GM12878 (cell line): ENCODE data around the gene CHD5. TPM values are rescaled to one million over a fixed set of nuclear protein-coding genes. Genes with fewer than 3 reads are reported as not detected.

Experiments
- ATAC-seq: fragments of 200-7000 bp; cut with Tn5 transposase; 3 replicates; pipeline ENCODE4 v1.9.1; 2020; ENCODE audit warnings: mild to moderate bottlenecking, moderate library complexity
- BruUV-seq: library from RNA; stranded (reverse); fragments of 400-500 nt; replicated peaks from 2 replicates; lab custom pipeline; 2021; lab: Mats Ljungman, UMichigan
- CTCF ChIA-PET: fragments of 300-600 bp; sonication (Branson Sonifier 250); formaldehyde crosslinking; extraction: SDS; loops from one replicate; lab custom pipeline; 2021; ENCODE audit warnings: inconsistent platforms; lab: Yijun Ruan, JAX
- POLR2A ChIA-PET: fragments of 350-600 bp; formaldehyde crosslinking; extraction: SDS; loops from one replicate; lab custom pipeline; 2021; ENCODE audit warnings: inconsistent platforms; lab: Charles Lee
- RAD21 ChIA-PET: fragments of 300-600 bp; sonication (Branson Sonifier 250); formaldehyde crosslinking; loops from one replicate; lab custom pipeline; 2023; ENCODE audit warnings: antibody characterized with exemption; ENCODE audit not compliant: unreplicated experiment; lab: Charles Lee
- SMC1A ChIA-PET: fragments of 300-600 bp; sonication (Branson Sonifier 250); formaldehyde crosslinking; loops from one replicate; lab custom pipeline; 2023; ENCODE audit not compliant: unreplicated experiment, uncharacterized antibody; lab: Charles Lee
- DNase-seq: peaks from one replicate; pipeline ENCODE4 v3.0.0-alpha.2; 2011; ENCODE audit warnings: low read depth, low spot score
- FAIRE-seq: peaks from 3 replicates; lab custom pipeline; 2011; peaks lifted over from hg19 to GRCh38; lab: Jason Lieb, UNC
- H2AFZ ChIP-seq: 2 replicates; pipeline ENCODE4 v1.6.0; 2011; ENCODE audit warnings: low read depth, low read length, control low read depth; ENCODE audit not compliant: control insufficient read depth
- H3K27ac ChIP-seq: 2 replicates; pipeline ENCODE4 v1.5.1; 2011; ENCODE audit warnings: control low read depth; ENCODE audit not compliant: control insufficient read depth, insufficient read depth
- H3K27me3 ChIP-seq, 2 experiments: replicated peaks in 1 of 2; 2 replicates each; pipeline versions ENCODE4 v1.6.0 to v1.6.1; 2011; ENCODE audit warnings: low read length in 1 of 2; ENCODE audit not compliant: control insufficient read depth in 2 of 2, insufficient read depth in 2 of 2
- H3K36me3 ChIP-seq, 2 experiments: 2 replicates each; pipeline ENCODE4 v1.5.1; 2011; ENCODE audit warnings: low read length in 1 of 2; ENCODE audit not compliant: control insufficient read depth in 2 of 2, insufficient read depth in 2 of 2
- H3K4me1 ChIP-seq: 2 replicates; pipeline ENCODE4 v1.6.1; 2011; ENCODE audit warnings: mild to moderate bottlenecking, low read length, moderate library complexity, mixed read lengths; ENCODE audit not compliant: control insufficient read depth, insufficient read depth
- H3K4me2 ChIP-seq: 2 replicates; pipeline ENCODE4 v1.6.0; 2011; ENCODE audit warnings: control low read depth; ENCODE audit not compliant: control insufficient read depth, insufficient read depth
- H3K4me3 ChIP-seq: fragments of 200-600 bp; sonication (generic); 2 replicates; pipeline ENCODE4 v1.5.1; 2016
- H3K79me2 ChIP-seq: 2 replicates; pipeline ENCODE4 v1.6.0; 2011; ENCODE audit warnings: low read length; ENCODE audit not compliant: control insufficient read depth, insufficient read depth
- H3K9ac ChIP-seq: 2 replicates; pipeline ENCODE4 v1.8.0; 2011; ENCODE audit warnings: low read length, control low read depth, mixed read lengths; ENCODE audit not compliant: control insufficient read depth, insufficient read depth
- H3K9me3 ChIP-seq: replicated peaks from 3 replicates; pipeline ENCODE4 v1.5.1; 2011; ENCODE audit warnings: mild to moderate bottlenecking, low read length; ENCODE audit not compliant: control insufficient read depth, insufficient read depth
- H4K20me1 ChIP-seq: 2 replicates; pipeline ENCODE4 v1.6.0; 2011; ENCODE audit not compliant: control insufficient read depth, insufficient read depth
- ATF2 ChIP-seq: IDR thresholded peaks from 2 replicates; pipeline ENCODE4 v1.6.1; 2012; ENCODE audit warnings: low read length, inconsistent platforms
- BHLHE40 ChIP-seq, 2 experiments: fragments of 450-650 bp in 1 of 2; IDR thresholded peaks; 2 replicates each; pipeline ENCODE4 v1.6.1; 2011 to 2017; ENCODE audit warnings: low read depth in 2 of 2, borderline replicate concordance in 1 of 2, improper control_type of control experiment in 1 of 2, low read length in 1 of 2, mild to moderate bottlenecking in 1 of 2
- JUND ChIP-seq: IDR thresholded peaks from 2 replicates; pipeline ENCODE4 v1.6.1; 2012; ENCODE audit warnings: low read depth, mild to moderate bottlenecking, low read length, improper control_type of control experiment, moderate library complexity
- LARP7 ChIP-seq: fragments of 450-650 bp; IDR thresholded peaks from 2 replicates; pipeline ENCODE4 v1.6.1; 2017; ENCODE audit warnings: mild to moderate bottlenecking
- NFIC ChIP-seq: IDR thresholded peaks from 2 replicates; pipeline ENCODE4 v1.6.1; 2012; ENCODE audit warnings: low read depth, mild to moderate bottlenecking, inconsistent platforms, low read length, moderate library complexity
- NFXL1 ChIP-seq: fragments of 450-650 bp; IDR thresholded peaks from 2 replicates; pipeline ENCODE4 v1.6.1; 2017; ENCODE audit warnings: antibody characterized with exemption, mild to moderate bottlenecking, borderline replicate concordance
- PAX8 ChIP-seq: fragments of 450-650 bp; IDR thresholded peaks from 2 replicates; pipeline ENCODE4 v1.6.1; 2017; ENCODE audit warnings: mild to moderate bottlenecking, moderate library complexity
- POLR2AphosphoS5 ChIP-seq: IDR thresholded peaks from 2 replicates; pipeline ENCODE4 v1.6.1; 2011; ENCODE audit warnings: mild to moderate bottlenecking, low read length, inconsistent platforms
- POU2F2 ChIP-seq: IDR thresholded peaks from 3 replicates; pipeline ENCODE4 v1.6.1; 2011; ENCODE audit warnings: low read depth, mild to moderate bottlenecking, low read length, borderline replicate concordance
- SIX5 ChIP-seq: IDR thresholded peaks from 2 replicates; pipeline ENCODE4 v1.6.1; 2011; ENCODE audit warnings: mild to moderate bottlenecking, low read depth, low read length, moderate library complexity; ENCODE audit not compliant: severe bottlenecking
- SKIL ChIP-seq: fragments of 450-650 bp; IDR thresholded peaks from 2 replicates; pipeline ENCODE4 v1.6.1; 2017; ENCODE audit warnings: mild to moderate bottlenecking, low read depth, inconsistent platforms; ENCODE audit not compliant: poor library complexity, severe bottlenecking
- SP1 ChIP-seq: IDR thresholded peaks from one replicate; pipeline ENCODE4 v1.6.1; 2011; ENCODE audit warnings: low read depth, low read length
- TARDBP ChIP-seq: IDR thresholded peaks from 2 replicates; pipeline ENCODE4 v1.6.1; 2016; ENCODE audit warnings: borderline replicate concordance
- TCF12 ChIP-seq: IDR thresholded peaks from 2 replicates; pipeline ENCODE4 v1.6.1; 2011; ENCODE audit warnings: low read depth, mild to moderate bottlenecking, low read length
- ZBED1 ChIP-seq: IDR thresholded peaks from 2 replicates; pipeline ENCODE4 v1.6.1; 2016; ENCODE audit warnings: borderline replicate concordance
- WGBS: methylation state at CpG from one replicate; pipeline ENCODE4 v1.1.6; 2016; ENCODE audit warnings: low lambda C conversion rate; ENCODE audit not compliant: insufficient replicate concordance, insufficient coverage; ENCODE audit errors: missing lambda C conversion rate; 5-methylcytosine and 5-hydroxymethylcytosine counted together
- in situ Hi-C: fragments of 300-500 bp; cut with MboI; formaldehyde crosslinking; loops from 9 replicates; pipeline ENCODE4 v1.14.3; 2018; ENCODE audit warnings: mixed read lengths
- intact Hi-C: fragments of 100-400 bp; cut with micrococcal nuclease; formaldehyde crosslinking; loops from one replicate; pipeline ENCODE4 v1.14.2; 2022; ENCODE audit not compliant: unreplicated experiment
- polyA plus RNA-seq, 11 experiments: library from polyadenylated mRNA; depleted of rRNA in 4 of 11; unstranded in 6 of 11; stranded (reverse) in 5 of 11; fragments of >200 nt; fragmentation: Nextera tagmentation in 4 of 11; fragmentation: Illumina TruSeq in 1 of 11; extraction: Ambion mirVana in 4 of 11; extraction: Trizol in 1 of 11; gene quantifications; 1 replicate in 1 of 11; 2 replicates in 10 of 11; pipeline versions ENCODE4 v1.2.1 to v1.2.3, GENCODE V29; 2011 to 2016; ENCODE audit warnings: inconsistent platforms in 2 of 11, missing spikeins in 2 of 11, low read depth in 1 of 11
- total RNA-seq, 4 experiments: library from RNA; depleted of rRNA in 3 of 4; stranded (reverse); fragments of >200 nt in 3 of 4; fragmentation: Illumina TruSeq in 1 of 4; extraction: Trizol in 1 of 4; gene quantifications; 2 replicates each; pipeline versions ENCODE4 v1.2.1 to v1.2.3, GENCODE V29; 2013 to 2021

CHD5 gene
- total and polyA plus RNA-seq, 10 of the 15 experiments (the other 5 are each of a cell fraction or from before 2014, with no cell fraction given), result 0.03 to 0.49 (median 0.13) TPM; not detected in 3

- no peak for ATAC-seq
- no peak for FAIRE-seq
- intact Hi-C loops, result loop anchor here (5.0 kb wide), 1 partner anchor 51 kb away; no protein-coding TSS in a partner anchor
- H3K79me2 ChIP-seq, result no peaks in the 10 kb centered on the region
- H3K36me3 ChIP-seq, result no peaks in the 10 kb centered on the region
- SMC1A ChIA-PET, result no interaction called here
- DNase-seq, result no peak
- H3K4me1 ChIP-seq, result no peaks in the 10 kb centered on the region
- RAD21 ChIA-PET, result no interaction called here
- H3K9me3 ChIP-seq, result no peaks in the 10 kb centered on the region
- H2AFZ ChIP-seq, result no peak overlapping the region
- POLR2A ChIA-PET, result no interaction called here
- CTCF ChIA-PET, result interaction anchor here (0.8 kb wide), 1 partner anchor 11 kb away, joined by 3 read pairs; no protein-coding TSS in a partner anchor
- BruUV-seq, result no TSS peak
- H4K20me1 ChIP-seq, result no peaks in the 10 kb centered on the region
- in situ Hi-C loops, result no loop called here
- no peak overlapping the region for H3K4me3 ChIP-seq
- H3K27ac ChIP-seq, result no peak overlapping the region
- no peak overlapping the region for H3K4me2 ChIP-seq
- no peak overlapping the region for H3K9ac ChIP-seq
- TF ChIP-seq TARDBP, result no peak
- no peak for TF ChIP-seq SP1
- WGBS, result 0% methylated on average over 1 of the region's 1 CpG
- H3K27me3 ChIP-seq, result no peaks in the 10 kb centered on the region
Observed at GRCh38 chr1:6116137-6116536, 64.0 kb downstream of the CHD5 start.

- no peaks in the 10 kb centered on the region for H3K9me3 ChIP-seq
- H2AFZ ChIP-seq, result no peak overlapping the region
- no peaks in the 10 kb centered on the region for H3K27me3 ChIP-seq
- no peaks in the 10 kb centered on the region for H3K79me2 ChIP-seq
- SMC1A ChIA-PET, result no interaction called here
- BruUV-seq, result no TSS peak
- POLR2A ChIA-PET, result no interaction called here
- no peaks in the 10 kb centered on the region for H3K36me3 ChIP-seq
- H3K4me2 ChIP-seq, result no peak overlapping the region
- H4K20me1 ChIP-seq, result no peaks in the 10 kb centered on the region
- RAD21 ChIA-PET, result interaction anchor here (0.9 kb wide), 1 partner anchor 39 kb away, joined by 3 read pairs; no protein-coding TSS in a partner anchor
- no peak for ATAC-seq
- no peak overlapping the region for H3K9ac ChIP-seq
- no peak for FAIRE-seq
- H3K4me3 ChIP-seq, result no peak overlapping the region
- WGBS, result 42% methylated on average over 14 of the region's 14 CpGs
- no peak overlapping the region for H3K27ac ChIP-seq
- DNase-seq, result no peak
- in situ Hi-C loops, result no loop called here
- CTCF ChIA-PET, result interaction anchor here (2.1 kb wide), 1 partner anchor 27 kb away, joined by 4 read pairs; no protein-coding TSS in a partner anchor
- no peaks in the 10 kb centered on the region for H3K4me1 ChIP-seq
- intact Hi-C loops, result no loop called here
- TF ChIP-seq POU2F2, result no peak
- no peak for TF ChIP-seq JUND
- no peak for TF ChIP-seq BHLHE40 (IDR thresholded peaks at IDR 0.05; ENCODE audit: borderline replicate concordance in 1 of 2, low read depth in 2 of 2, low read length in 1 of 2)
- no peak for TF ChIP-seq ATF2
- TF ChIP-seq POLR2AphosphoS5, result no peak
- TF ChIP-seq NFIC, result no peak
- no peak for TF ChIP-seq LARP7
- TF ChIP-seq ZBED1, result no peak
- TF ChIP-seq PAX8, result no peak
- TF ChIP-seq NFXL1, result no peak
- no peak for TF ChIP-seq SKIL
- no peak for TF ChIP-seq TCF12
- TF ChIP-seq SIX5, result no peak
- no peak for TF ChIP-seq SP1
Observed at GRCh38 chr1:6113745-6114144, 66.4 kb downstream of the CHD5 start.
